HG03280 (cell line): ENCODE results near the gene CUEDC2.
A peak's percentile ranks its signal among the peaks of the same experiment; 100 is the strongest.

Experiments used
- ATAC-seq: cut with Tn5 transposase; IDR thresholded peaks from one replicate; pipeline ENCODE4 v1.9.1; 2021; ENCODE audit warnings: mild to moderate bottlenecking, moderate library complexity; ENCODE audit not compliant: unreplicated experiment

The CUEDC2 gene

GRCh38 chr10:102426803-102427287 lies 5.5 kb downstream of the CUEDC2 start:
- no peak for ATAC-seq

GRCh38 chr10:102425444-102425843 lies 6.9 kb downstream of the CUEDC2 start:
- ATAC-seq: no peak

- no peak for ATAC-seq
Observed at GRCh38 chr10:102424916-102425315, 7.5 kb downstream of the CUEDC2 start.

- no peak for ATAC-seq
Observed at GRCh38 chr10:102424145-102424544, 8.2 kb downstream of the CUEDC2 start.

- ATAC-seq: no peak
Observed at GRCh38 chr10:102423372-102423968, 8.9 kb downstream of the CUEDC2 start.

- peak; percentile 34 for ATAC-seq
Observed at GRCh38 chr10:102422545-102423129, 9.7 kb downstream of the CUEDC2 start.

- ATAC-seq: peak; percentile 0
Observed at GRCh38 chr10:102421757-102422512, 10.4 kb downstream of the CUEDC2 start.

GRCh38 chr10:102421507-102421756 lies 10.9 kb downstream of the CUEDC2 start:
- no peak for ATAC-seq

GRCh38 chr10:102420714-102421506 lies 11.5 kb downstream of the CUEDC2 start, which contains the start of gene FBXL15:
TSS of gene FBXL15 (plus strand) at chr10:102420836. CDS start at chr10:102421130, 294 bp downstream.
- peak; percentile 67 for ATAC-seq

GRCh38 chr10:102420181-102420713 lies 12.1 kb downstream of the CUEDC2 start:
- ATAC-seq: no peak

GRCh38 chr10:102419269-102420180 lies 12.8 kb downstream of the CUEDC2 start:
- no peak for ATAC-seq

- ATAC-seq: no peak
Observed at GRCh38 chr10:102418622-102419268, 13.6 kb downstream of the CUEDC2 start, which contains the start of gene PSD. TSS of gene PSD (minus strand) at chr10:102418785. CDS start at chr10:102417038, 1,747 bp downstream.

GRCh38 chr10:102416695-102417094 lies 15.7 kb downstream of the CUEDC2 start:
- no peak for ATAC-seq

GRCh38 chr10:102416283-102416682 lies 16.1 kb downstream of the CUEDC2 start:
- no peak for ATAC-seq

GRCh38 chr10:102414749-102415148 lies 17.6 kb downstream of the CUEDC2 start:
- ATAC-seq: no peak

GRCh38 chr10:102413806-102414561 lies 18.4 kb downstream of the CUEDC2 start:
- no peak for ATAC-seq

- no peak for ATAC-seq
Observed at GRCh38 chr10:102413053-102413705, 19.2 kb downstream of the CUEDC2 start.

- ATAC-seq: no peak
Observed at GRCh38 chr10:102412293-102412692, 20.1 kb downstream of the CUEDC2 start.
